ENCODE results near the gene LHPP. TPM values are rescaled to one million over a fixed set of nuclear protein-coding genes. Genes with fewer than 3 reads are reported as not detected.

The LHPP gene
- total and polyA plus RNA-seq, 10 of the 15 experiments (the other 5 are each of a cell fraction or from before 2014, with no cell fraction given): 0.79 to 9.8 (median 6.7) TPM

GRCh38 chr10:124622866-124623536, 161.4 kb downstream of the LHPP start:
- Histone ChIP-seq H3K9me3 (replicated peaks; ENCODE audit: control insufficient read depth, insufficient read depth, low read length) (no peaks in the 10 kb centered on the region), H3K79me2 (ENCODE audit: control insufficient read depth, insufficient read depth, low read length) (no peaks in the 10 kb centered on the region; the same call in 1 of the 2 replicates), H3K4me1 (ENCODE audit: control insufficient read depth, insufficient read depth, low read length) (peaks cover 51% of the 10 kb centered on the region), H3K4me2 (ENCODE audit: control insufficient read depth, insufficient read depth) (no peak overlapping the region), H2AFZ (ENCODE audit: control insufficient read depth, low read depth, low read length) (no peak overlapping the region), H3K9ac (ENCODE audit: control insufficient read depth, insufficient read depth, low read length) (no peak overlapping the region), H3K27ac (ENCODE audit: control insufficient read depth, insufficient read depth) (no peak overlapping the region), H4K20me1 (ENCODE audit: control insufficient read depth, insufficient read depth) (no peaks in the 10 kb centered on the region), H3K4me3 (no peak overlapping the region), H3K27me3 (replicated peaks in 1 of 2; ENCODE audit: control insufficient read depth in 2 of 2, insufficient read depth in 2 of 2, low read length in 1 of 2) (no peaks in the 10 kb centered on the region), H3K36me3 (ENCODE audit: control insufficient read depth in 2 of 2, insufficient read depth in 2 of 2, low read length in 1 of 2) (peaks cover 0 to 11% of the 10 kb centered on the region in 2 experiments; a peak in 2 of 4 replicates)
- RAD21 ChIA-PET (ENCODE audit: unreplicated experiment): interaction anchor here (4.8 kb wide), 1 partner anchor 118 kb away, joined by 35 read pairs; no protein-coding TSS in a partner anchor
- BruUV-seq (replicated peaks): no TSS peak
- intact Hi-C loops (cut with micrococcal nuclease; ENCODE audit: unreplicated experiment): no loop called here
- POLR2A ChIA-PET: no interaction called here
- FAIRE-seq (no peak), ATAC-seq (no peak), DNase-seq (ENCODE audit: low read depth, low spot score) (no peak)
- WGBS (ENCODE audit: insufficient coverage, insufficient replicate concordance, low lambda C conversion rate, missing lambda C conversion rate): 91% methylated on average over 28 of the region's 31 CpGs
- TF ChIP-seq STAT3 (IDR thresholded peaks at IDR 0.05; ENCODE audit: low read depth, low read length): no peak
- no peak for TF ChIP-seq BCL3 (IDR thresholded peaks at IDR 0.05; ENCODE audit: borderline replicate concordance, insufficient read depth, low read depth, low read length, poor library complexity, severe bottlenecking)
- CTCF ChIA-PET: no interaction called here
- SMC1A ChIA-PET (ENCODE audit: uncharacterized antibody, unreplicated experiment): no interaction called here
- in situ Hi-C loops (cut with MboI): no loop called here

GRCh38 chr10:124624006-124624405, 162.4 kb downstream of the LHPP start:
- WGBS (ENCODE audit: insufficient coverage, insufficient replicate concordance, low lambda C conversion rate, missing lambda C conversion rate): over 99% methylated on average over 13 of the region's 13 CpGs
- no peaks in the 10 kb centered on the region; the same call in 1 of the 2 replicates for H3K79me2 ChIP-seq (ENCODE audit: control insufficient read depth, insufficient read depth, low read length)
- intact Hi-C loops (cut with micrococcal nuclease; ENCODE audit: unreplicated experiment): no loop called here
- CTCF ChIA-PET: interaction anchor here (0.9 to 5.9 kb wide), 2 partner anchors 74 to 117 kb away, joined by 3 to 44 read pairs; no protein-coding TSS in a partner anchor
- H3K9me3 ChIP-seq (replicated peaks; ENCODE audit: control insufficient read depth, insufficient read depth, low read length): no peaks in the 10 kb centered on the region
- H2AFZ ChIP-seq (ENCODE audit: control insufficient read depth, low read depth, low read length): no peak overlapping the region
- no peaks in the 10 kb centered on the region for H4K20me1 ChIP-seq (ENCODE audit: control insufficient read depth, insufficient read depth)
- H3K9ac ChIP-seq (ENCODE audit: control insufficient read depth, insufficient read depth, low read length): no peak overlapping the region
- no peaks in the 10 kb centered on the region for H3K27me3 ChIP-seq (replicated peaks in 1 of 2; ENCODE audit: control insufficient read depth in 2 of 2, insufficient read depth in 2 of 2, low read length in 1 of 2)
- no TSS peak for BruUV-seq (replicated peaks)
- no peak overlapping the region for H3K27ac ChIP-seq (ENCODE audit: control insufficient read depth, insufficient read depth)
- no peak overlapping the region for H3K4me2 ChIP-seq (ENCODE audit: control insufficient read depth, insufficient read depth)
- FAIRE-seq (no peak), DNase-seq (ENCODE audit: low read depth, low spot score) (no peak), ATAC-seq (no peak)
- H3K36me3 ChIP-seq (ENCODE audit: control insufficient read depth in 2 of 2, insufficient read depth in 2 of 2, low read length in 1 of 2): peaks cover 0 to 9% of the 10 kb centered on the region in 2 experiments; a peak in 2 of 4 replicates
- H3K4me1 ChIP-seq (ENCODE audit: control insufficient read depth, insufficient read depth, low read length): peaks cover 42% of the 10 kb centered on the region
- in situ Hi-C loops (cut with MboI): no loop called here
- RAD21 ChIA-PET (ENCODE audit: unreplicated experiment): interaction anchor here (1.3 kb wide), 1 partner anchor 10 kb away, joined by 3 read pairs; no protein-coding TSS in a partner anchor
- POLR2A ChIA-PET: no interaction called here
- H3K4me3 ChIP-seq: no peak overlapping the region
- SMC1A ChIA-PET (ENCODE audit: uncharacterized antibody, unreplicated experiment): interaction anchor here (1.0 to 1.4 kb wide), 3 partner anchors 10 to 71 kb away, joined by 3 to 4 read pairs (median 4); no protein-coding TSS in a partner anchor
- TF ChIP-seq CEBPZ (IDR thresholded peaks at IDR 0.05; ENCODE audit: low read depth, low read length) (no peak), ATF7 (IDR thresholded peaks at IDR 0.05; ENCODE audit: low read depth) (no peak), EZH2 (IDR thresholded peaks at IDR 0.05; ENCODE audit: borderline replicate concordance, control insufficient read depth, low read depth, low read length) (no peak), IRF5 (IDR thresholded peaks at IDR 0.05; ENCODE audit: borderline replicate concordance) (no peak), POLR2AphosphoS2 (IDR thresholded peaks at IDR 0.05; ENCODE audit: low read depth, low read length) (no peak), SMC3 (IDR thresholded peaks at IDR 0.05; ENCODE audit: borderline replicate concordance, low read length) (no peak), HDGF (IDR thresholded peaks at IDR 0.05) (no peak), HCFC1 (IDR thresholded peaks at IDR 0.05; ENCODE audit: low read length) (no peak)
